Spleen (tissue), 7 donors: Measurements from ENCODE around the gene SORBS1.

Experiments used
- POLR2A ChIP-seq, 3 donors: fragments of 450-650 bp; IDR thresholded peaks; one replicate each; pipeline ENCODE4 v1.5.1; 2017; ENCODE audit warnings: antibody characterized with exemption in 3 of 3, mild to moderate bottlenecking in 1 of 3
- TF ChIP-seq, protein P1 (sequence below), 11 experiments: fragments of 200-600 bp in 7 of 11; fragments of 450-650 bp in 4 of 11; sonication (generic) in 4 of 11; IDR thresholded peaks in 8 of 11; conservative IDR thresholded peaks in 3 of 11; 1 replicate in 7 of 11; 2 replicates in 4 of 11; pipeline versions ENCODE4 v1.4.0 to v1.8.0; 2016 to 2021; ENCODE audit warnings: antibody characterized with exemption in 11 of 11, inconsistent platforms in 4 of 11, mild to moderate bottlenecking in 1 of 11
- donor health status: DM: no; HTN: no; CAD: no; lungs with moderate emphysema.
- donor health status: DM: no; HTN: no; CAD: no.
- donor health status: DM: no; HTN: no; CAD: no.

DNA sequence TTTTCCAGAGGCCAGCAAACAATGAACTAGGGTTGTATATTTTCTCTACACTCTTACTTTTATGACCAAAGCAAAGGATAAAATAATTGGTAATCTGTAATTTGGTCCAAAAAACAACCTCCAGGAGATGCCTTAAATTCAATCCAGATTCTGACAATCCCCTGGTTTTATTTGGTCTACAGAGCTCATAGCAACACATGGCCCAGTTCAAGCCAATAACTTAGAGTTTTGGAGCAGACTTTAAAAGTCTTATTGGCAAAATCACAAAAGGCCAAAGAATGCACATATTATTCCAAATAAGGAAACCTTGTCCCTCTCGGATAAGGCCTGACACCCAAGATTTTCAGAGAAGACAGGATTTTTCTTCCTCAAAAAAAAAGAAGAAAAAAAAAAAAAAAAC lies 51.9 kb downstream of the SORBS1 start:
- TF ChIP-seq, protein P1, sequence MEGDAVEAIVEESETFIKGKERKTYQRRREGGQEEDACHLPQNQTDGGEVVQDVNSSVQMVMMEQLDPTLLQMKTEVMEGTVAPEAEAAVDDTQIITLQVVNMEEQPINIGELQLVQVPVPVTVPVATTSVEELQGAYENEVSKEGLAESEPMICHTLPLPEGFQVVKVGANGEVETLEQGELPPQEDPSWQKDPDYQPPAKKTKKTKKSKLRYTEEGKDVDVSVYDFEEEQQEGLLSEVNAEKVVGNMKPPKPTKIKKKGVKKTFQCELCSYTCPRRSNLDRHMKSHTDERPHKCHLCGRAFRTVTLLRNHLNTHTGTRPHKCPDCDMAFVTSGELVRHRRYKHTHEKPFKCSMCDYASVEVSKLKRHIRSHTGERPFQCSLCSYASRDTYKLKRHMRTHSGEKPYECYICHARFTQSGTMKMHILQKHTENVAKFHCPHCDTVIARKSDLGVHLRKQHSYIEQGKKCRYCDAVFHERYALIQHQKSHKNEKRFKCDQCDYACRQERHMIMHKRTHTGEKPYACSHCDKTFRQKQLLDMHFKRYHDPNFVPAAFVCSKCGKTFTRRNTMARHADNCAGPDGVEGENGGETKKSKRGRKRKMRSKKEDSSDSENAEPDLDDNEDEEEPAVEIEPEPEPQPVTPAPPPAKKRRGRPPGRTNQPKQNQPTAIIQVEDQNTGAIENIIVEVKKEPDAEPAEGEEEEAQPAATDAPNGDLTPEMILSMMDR (IDR thresholded peaks at IDR 0.05 in 8 of 11, conservative IDR thresholded peaks at IDR 0.05 in 3 of 11), result no peak
- TF ChIP-seq POLR2A (IDR thresholded peaks at IDR 0.05), result no peak
